DOHH2 (cell line): Measurements from ENCODE around the gene PSRC1.

ENCODE experiments used
- EZH2phosphoT487 ChIP-seq: fragments of 200-600 bp; sonication (generic); IDR thresholded peaks from 2 replicates; pipeline ENCODE4 v1.6.1; 2017; ENCODE audit warnings: borderline replicate concordance, mild to moderate bottlenecking, antibody characterized with exemption, low read length, moderate library complexity, mixed read lengths
- TF ChIP-seq, protein P1 (sequence below): fragments of 200-600 bp; sonication (generic); IDR thresholded peaks from one replicate; pipeline ENCODE4 v1.5.1; 2014; ENCODE audit warnings: antibody characterized with exemption, mild to moderate bottlenecking, low read depth, low read length; ENCODE audit not compliant: poor library complexity, severe bottlenecking

DNA sequence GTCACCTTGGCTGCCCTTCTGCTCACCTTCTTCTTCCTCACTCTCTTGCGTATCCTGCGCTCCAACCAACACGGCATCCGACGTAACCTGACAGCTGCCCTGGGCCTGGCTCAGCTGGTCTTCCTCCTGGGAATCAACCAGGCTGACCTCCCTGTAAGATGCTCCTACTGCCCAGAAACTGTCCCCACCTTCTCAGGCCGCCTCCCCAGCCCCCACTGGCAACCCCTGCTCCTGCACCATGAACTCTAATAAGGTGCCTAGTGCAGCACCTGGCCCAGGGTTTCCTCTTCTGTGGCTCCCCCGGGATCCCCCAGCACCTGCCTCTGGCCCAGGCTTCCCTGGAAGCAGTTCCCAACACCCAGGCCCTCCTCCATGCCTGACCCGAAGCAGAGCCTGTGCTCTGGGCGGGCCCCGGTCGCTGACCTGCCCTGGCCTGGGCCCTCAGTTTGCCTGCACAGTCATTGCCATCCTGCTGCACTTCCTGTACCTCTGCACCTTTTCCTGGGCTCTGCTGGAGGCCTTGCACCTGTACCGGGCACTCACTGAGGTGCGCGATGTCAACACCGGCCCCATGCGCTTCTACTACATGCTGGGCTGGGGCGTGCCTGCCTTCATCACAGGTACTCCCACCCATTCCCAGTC, 12.8 kb downstream of the PSRC1 start:
- TF ChIP-seq, protein P1, sequence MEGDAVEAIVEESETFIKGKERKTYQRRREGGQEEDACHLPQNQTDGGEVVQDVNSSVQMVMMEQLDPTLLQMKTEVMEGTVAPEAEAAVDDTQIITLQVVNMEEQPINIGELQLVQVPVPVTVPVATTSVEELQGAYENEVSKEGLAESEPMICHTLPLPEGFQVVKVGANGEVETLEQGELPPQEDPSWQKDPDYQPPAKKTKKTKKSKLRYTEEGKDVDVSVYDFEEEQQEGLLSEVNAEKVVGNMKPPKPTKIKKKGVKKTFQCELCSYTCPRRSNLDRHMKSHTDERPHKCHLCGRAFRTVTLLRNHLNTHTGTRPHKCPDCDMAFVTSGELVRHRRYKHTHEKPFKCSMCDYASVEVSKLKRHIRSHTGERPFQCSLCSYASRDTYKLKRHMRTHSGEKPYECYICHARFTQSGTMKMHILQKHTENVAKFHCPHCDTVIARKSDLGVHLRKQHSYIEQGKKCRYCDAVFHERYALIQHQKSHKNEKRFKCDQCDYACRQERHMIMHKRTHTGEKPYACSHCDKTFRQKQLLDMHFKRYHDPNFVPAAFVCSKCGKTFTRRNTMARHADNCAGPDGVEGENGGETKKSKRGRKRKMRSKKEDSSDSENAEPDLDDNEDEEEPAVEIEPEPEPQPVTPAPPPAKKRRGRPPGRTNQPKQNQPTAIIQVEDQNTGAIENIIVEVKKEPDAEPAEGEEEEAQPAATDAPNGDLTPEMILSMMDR, result no peak
- TF ChIP-seq EZH2phosphoT487, result no peak
